ENCODE measurements around the gene C16orf74.

- TF ChIP-seq CTCF (IDR thresholded peaks at IDR 0.05): no peak
- no peak for TF ChIP-seq POLR2A (IDR thresholded peaks at IDR 0.05)
Measured at GRCh38 chr16:85738923-85739715, 11.8 kb downstream of the C16orf74 start.
